AG09309 (cell line): ENCODE results near the gene CES4A.
"Not testable (repeated sequence)": the region's sequence is repeated elsewhere in the genome, so short reads cannot be mapped to it uniquely, and the experiment has no call there.

Experiments used
- DNase-seq: peaks from one replicate; pipeline ENCODE4 v3.0.0-alpha.2; 2010; ENCODE audit warnings: low read depth
- H3K4me3 ChIP-seq: 2 replicates; pipeline ENCODE4 v1.5.1; 2011; ENCODE audit warnings: mild to moderate bottlenecking, low read depth, low read length, moderate library complexity; ENCODE audit not compliant: control insufficient read depth
- TF ChIP-seq, protein P1 (sequence below): IDR thresholded peaks from 2 replicates; pipeline ENCODE4 v1.5.1; 2011; ENCODE audit warnings: mild to moderate bottlenecking, low read depth, low read length, inconsistent platforms; ENCODE audit not compliant: insufficient read depth, control insufficient read depth; ENCODE audit errors: missing control alignments

Gene CES4A

DNA sequence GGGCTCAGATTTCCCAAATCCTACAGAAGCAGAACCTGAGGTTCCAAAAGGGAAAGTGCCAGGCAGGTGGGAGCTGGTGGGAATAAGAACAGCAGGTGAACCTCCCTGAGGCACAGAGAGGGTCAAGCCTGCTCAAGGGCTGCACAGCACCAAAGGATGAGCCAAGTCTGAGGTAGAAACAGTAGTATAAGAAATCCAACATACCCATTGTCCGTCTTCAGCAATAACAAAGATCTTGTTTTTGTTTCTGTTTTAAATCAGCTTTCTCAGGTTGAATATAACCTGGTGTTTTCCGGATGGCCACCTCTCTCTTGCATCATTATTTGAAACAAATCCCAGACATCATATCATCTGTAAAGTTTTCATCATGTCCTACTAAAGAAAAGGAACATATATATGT lies 38.0 kb upstream of the CES4A start:
- no peak for DNase-seq
- TF ChIP-seq, protein P1, sequence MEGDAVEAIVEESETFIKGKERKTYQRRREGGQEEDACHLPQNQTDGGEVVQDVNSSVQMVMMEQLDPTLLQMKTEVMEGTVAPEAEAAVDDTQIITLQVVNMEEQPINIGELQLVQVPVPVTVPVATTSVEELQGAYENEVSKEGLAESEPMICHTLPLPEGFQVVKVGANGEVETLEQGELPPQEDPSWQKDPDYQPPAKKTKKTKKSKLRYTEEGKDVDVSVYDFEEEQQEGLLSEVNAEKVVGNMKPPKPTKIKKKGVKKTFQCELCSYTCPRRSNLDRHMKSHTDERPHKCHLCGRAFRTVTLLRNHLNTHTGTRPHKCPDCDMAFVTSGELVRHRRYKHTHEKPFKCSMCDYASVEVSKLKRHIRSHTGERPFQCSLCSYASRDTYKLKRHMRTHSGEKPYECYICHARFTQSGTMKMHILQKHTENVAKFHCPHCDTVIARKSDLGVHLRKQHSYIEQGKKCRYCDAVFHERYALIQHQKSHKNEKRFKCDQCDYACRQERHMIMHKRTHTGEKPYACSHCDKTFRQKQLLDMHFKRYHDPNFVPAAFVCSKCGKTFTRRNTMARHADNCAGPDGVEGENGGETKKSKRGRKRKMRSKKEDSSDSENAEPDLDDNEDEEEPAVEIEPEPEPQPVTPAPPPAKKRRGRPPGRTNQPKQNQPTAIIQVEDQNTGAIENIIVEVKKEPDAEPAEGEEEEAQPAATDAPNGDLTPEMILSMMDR, result no peak
- H3K4me3 ChIP-seq, result no peak overlapping the region

DNA sequence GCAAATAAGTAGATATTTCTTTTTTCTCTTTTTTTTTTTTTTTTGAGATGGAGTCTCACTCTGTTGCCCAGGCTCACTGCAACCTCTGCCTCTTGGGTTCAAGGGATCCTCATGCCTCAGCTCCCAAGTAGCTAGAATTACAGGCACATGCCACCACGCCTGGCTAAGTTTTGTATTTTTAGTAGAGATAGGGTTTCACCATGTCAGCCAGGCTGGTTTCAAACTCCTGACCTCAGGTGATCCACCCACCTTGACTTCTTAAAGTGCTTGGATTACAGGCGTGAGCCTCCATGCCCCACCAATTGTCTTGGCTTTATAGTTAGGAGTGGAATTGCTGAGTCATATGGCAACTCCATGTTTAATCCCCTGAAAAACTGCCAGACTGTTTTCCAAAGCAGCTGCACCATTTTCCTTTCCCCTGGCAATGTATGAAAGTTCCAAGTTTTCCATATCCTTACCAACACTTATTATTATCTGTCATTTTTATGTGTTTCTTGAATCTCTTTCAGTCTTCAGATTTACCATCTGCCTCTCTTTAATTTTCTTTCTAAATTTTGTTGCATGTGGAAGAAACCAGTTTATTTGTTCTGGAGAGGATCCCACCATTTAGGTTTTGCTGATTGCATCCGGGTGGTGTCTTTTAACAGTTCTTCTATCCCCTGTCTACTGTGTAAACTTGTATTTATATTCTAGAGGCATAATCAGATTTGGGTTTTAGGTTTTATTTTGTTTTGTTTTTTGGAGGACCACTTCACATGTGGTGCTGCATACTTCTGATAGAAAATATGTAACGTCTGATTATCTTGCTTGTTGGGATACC lies 37.2 kb upstream of the CES4A start:
- no peak for DNase-seq
- TF ChIP-seq, protein P1, result no peak
- H3K4me3 ChIP-seq, result no peak overlapping the region

DNA sequence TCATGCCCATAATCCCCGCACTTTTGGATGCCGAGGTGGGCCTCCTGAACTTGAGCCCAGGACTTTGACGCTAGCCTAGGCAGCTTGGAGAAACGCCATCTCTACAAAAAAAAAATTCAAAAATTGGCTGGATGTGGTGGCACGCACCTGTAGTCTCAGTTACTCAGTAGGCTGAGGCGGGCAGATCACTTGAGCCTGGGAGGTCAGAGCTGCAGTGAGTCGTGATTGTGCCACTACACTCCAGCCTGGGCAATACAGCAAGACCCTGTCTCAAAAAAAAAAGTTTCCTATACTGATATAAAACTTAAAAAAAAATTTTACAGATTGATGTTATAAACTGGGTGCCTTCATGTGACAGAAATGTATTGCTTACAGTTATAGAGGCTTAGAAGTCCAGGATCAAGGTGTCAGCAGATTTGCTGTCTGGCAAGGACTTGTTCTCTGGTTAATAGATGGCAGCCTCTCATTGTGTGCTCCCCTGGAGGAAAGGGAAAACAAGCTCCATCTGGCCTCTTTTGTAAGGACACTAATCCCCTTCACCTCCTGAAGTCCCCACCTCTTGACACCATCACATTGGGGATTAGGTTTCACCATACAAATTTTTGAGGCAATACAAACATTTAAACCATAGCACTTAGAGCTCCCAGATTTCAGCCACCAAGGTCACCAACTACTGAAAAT lies 35.8 kb upstream of the CES4A start:
- TF ChIP-seq, protein P1, result no peak
- DNase-seq, result no peak
- no peak overlapping the region for H3K4me3 ChIP-seq

DNA sequence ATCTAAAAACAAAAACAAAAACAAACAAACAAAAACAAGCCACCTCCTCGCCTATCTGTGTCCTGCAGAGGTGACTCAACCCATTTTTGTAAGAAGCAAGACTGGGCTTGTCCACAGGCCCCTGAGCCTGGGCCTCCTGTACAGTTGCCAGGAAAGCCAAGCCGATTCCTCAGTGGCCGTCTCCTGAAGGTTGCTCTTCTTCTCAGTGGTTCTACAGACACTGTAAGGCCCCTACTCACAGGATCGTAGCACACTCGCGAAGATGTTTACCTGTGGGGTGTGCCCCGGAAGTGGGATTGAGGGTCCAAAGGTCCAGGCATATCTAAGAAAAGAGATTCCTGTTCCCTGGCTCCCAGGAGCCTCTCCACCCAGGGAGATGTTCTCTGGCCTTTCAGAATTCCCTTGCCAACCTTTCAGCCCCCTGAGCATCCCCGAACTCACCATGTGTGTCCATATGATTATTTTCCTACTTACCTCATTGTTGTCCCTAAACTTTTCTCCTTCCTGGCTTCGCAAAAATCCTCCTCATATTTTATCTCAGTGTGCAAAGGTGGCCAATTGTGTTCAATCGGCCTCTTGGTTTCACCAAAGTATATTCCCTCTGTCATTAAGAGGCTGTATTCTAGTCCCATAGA lies 34.8 kb upstream of the CES4A start:
- TF ChIP-seq, protein P1, result no peak
- H3K4me3 ChIP-seq, result no peak overlapping the region
- DNase-seq, result no peak

DNA sequence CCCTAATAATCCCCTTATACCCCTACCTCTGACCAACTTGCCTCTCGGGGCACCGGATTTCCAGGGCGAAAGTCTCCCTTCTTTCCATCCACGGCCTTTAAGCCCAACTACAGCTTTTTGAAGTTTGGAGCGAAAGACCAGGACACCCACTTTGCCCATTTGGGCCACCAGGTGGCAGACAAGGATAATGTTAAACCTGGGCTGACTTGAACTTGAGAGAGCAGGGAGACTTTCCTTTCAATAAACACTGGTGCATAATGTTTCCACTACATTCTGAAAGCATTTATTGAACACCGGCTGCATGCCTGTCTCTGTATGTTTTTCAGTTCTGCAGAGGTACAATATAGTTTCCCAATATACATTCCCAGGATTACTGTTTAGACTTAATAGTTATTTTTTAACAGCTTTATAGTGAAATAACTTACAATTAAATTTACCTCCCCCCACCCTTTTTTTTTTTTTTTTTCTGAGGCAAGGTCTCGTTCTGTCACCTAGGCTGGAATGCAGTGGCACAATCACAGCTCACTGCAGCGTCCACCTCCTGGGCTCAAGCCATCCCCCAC lies 34.2 kb upstream of the CES4A start:
- TF ChIP-seq, protein P1, result peak; percentile 86
- no peak for DNase-seq

DNA sequence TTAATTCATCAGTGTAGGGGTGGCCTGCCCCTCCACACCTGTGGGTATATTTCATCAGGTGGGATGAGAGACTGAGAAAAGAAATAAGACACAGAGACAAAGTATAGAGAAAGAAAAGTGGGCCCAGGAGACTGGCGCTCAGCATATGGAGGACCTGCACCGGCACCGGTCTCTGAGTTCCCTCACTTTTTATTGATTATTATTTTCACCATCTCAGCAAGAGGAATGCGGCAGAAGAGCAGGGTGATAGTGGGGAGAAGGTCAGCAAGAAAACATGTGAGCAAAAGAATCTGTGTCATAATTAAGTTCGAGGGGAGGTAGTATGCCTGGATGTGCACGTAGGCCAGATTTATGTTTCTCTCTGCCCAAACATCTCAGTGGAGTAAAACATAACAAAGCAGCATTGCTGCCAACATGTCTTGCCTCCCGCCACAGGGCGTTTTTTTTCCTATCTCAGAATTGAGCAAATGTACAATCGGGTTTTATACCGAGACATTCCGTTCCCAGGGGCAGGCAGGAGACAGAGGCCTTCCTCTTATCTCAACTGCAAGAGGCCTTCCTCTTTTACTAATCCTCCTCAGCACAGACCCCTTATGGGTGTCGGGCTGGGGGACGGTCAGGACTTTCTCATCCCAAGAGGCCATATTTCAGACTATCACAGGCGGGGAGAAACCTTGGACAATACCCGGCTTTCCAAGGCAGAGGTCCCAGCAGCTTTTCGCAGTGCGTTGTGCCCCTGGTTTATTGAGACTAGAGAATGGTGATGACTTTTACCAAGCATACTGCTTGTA lies 32.8 kb upstream of the CES4A start:
- DNase-seq, H3K4me3 ChIP-seq: not testable (repeated sequence)

More for the DNA sequence above, 34.2 kb upstream of the CES4A start:
- H3K4me3 ChIP-seq, result no peak overlapping the region

DNA sequence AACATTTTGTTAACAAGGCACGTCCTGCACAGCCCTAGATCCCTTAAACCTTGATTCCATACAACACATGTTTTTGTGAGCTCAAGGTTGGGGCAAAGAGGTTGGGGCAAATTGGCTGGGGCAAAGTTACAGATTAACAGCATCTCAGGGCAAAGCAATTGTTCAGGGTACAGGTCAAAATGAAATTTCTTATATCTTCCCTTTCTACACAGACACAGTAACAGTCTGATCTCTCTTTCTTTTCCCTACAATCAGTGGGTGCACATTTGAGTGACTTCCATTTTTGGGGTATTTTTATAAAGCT lies 32.3 kb upstream of the CES4A start:
- DNase-seq, H3K4me3 ChIP-seq: not testable (repeated sequence)
